HCT116 (cell line): ENCODE measurements around the gene NME9. TPM values are rescaled to one million over a fixed set of nuclear protein-coding genes. Genes with fewer than 3 reads are reported as not detected.

Experiments
- ATAC-seq: fragments of 200-7000 bp; cut with Tn5 transposase; 2 replicates; pipeline ENCODE4 v1.9.1; 2020; ENCODE audit warnings: mild to moderate bottlenecking, moderate library complexity
- BruUV-seq: library from RNA; stranded (reverse); fragments of 400-500 nt; replicated peaks from 2 replicates; lab custom pipeline; 2021; lab: Mats Ljungman, UMichigan
- CTCF ChIA-PET: fragments of 300-600 bp; sonication (Branson Sonifier 250); formaldehyde crosslinking; loops from one replicate; lab custom pipeline; 2021; ENCODE audit warnings: antibody characterized with exemption; lab: Charles Lee
- POLR2A ChIA-PET: fragments of 300-600, 350-600 bp; sonication (Branson Sonifier 250); formaldehyde crosslinking; loops from one replicate; lab custom pipeline; 2021; ENCODE audit warnings: antibody characterized with exemption; lab: Charles Lee
- RAD21 ChIA-PET, 2 experiments: fragments of 300-600 bp; sonication (Branson Sonifier 250); formaldehyde crosslinking; loops; one replicate each; lab custom pipeline; 2023; ENCODE audit warnings: low total read pairs in 2 of 2; ENCODE audit not compliant: uncharacterized antibody in 2 of 2, unreplicated experiment in 2 of 2, low non-redundant PET in 1 of 2; lab: Charles Lee
- DNase-seq: peaks from one replicate; pipeline ENCODE4 v3.0.0-alpha.2; 2010; ENCODE audit warnings: low read depth, low spot score
- H2AFZ ChIP-seq: fragments of 200-600 bp; shearing (Covaris generic), sonication (generic); 2 replicates; pipeline ENCODE4 v1.6.1; 2017; ENCODE audit warnings: low read depth, mixed run types, mixed read lengths, antibody characterized with exemption, low read length; ENCODE audit not compliant: poor library complexity, severe bottlenecking
- H3K27ac ChIP-seq: 2 replicates; pipeline ENCODE4 v1.5.1; 2012; ENCODE audit warnings: low read depth, low read length
- H3K27me3 ChIP-seq: fragments of 200-600 bp; sonication (generic); 2 replicates; pipeline ENCODE4 v1.6.1; 2016; ENCODE audit warnings: mixed run types, low read length, mixed read lengths; ENCODE audit not compliant: insufficient read depth
- H3K36me3 ChIP-seq, 2 experiments: fragments of 200-500 bp in 1 of 2; fragments of 200-600 bp in 1 of 2; sonication (Bioruptor generic) in 1 of 2; sonication (generic) in 1 of 2; 2 replicates each; pipeline versions ENCODE4 v1.5.1 to v1.6.1; 2014 to 2016; ENCODE audit warnings: low read length in 2 of 2, inconsistent platforms in 1 of 2, mixed read lengths in 1 of 2, mixed run types in 1 of 2; ENCODE audit not compliant: insufficient read depth in 2 of 2, control insufficient read depth in 1 of 2
- H3K4me1 ChIP-seq, 2 experiments: fragments of 200-600 bp in 1 of 2; sonication (generic) in 1 of 2; 2 replicates each; pipeline versions ENCODE4 v1.5.1 to v1.6.1; 2012 to 2017; ENCODE audit warnings: low read length in 2 of 2, inconsistent platforms in 1 of 2, mild to moderate bottlenecking in 1 of 2, mixed read lengths in 1 of 2, mixed run types in 1 of 2, moderate library complexity in 1 of 2; ENCODE audit not compliant: insufficient read depth in 2 of 2, control insufficient read depth in 1 of 2
- H3K4me2 ChIP-seq: fragments of 200-600 bp; sonication (generic); 2 replicates; pipeline ENCODE4 v1.6.1; 2017; ENCODE audit warnings: mixed run types, low read length, mixed read lengths
- H3K4me3 ChIP-seq, 2 experiments: fragments of 200-600 bp in 1 of 2; sonication (generic) in 1 of 2; replicated peaks in 1 of 2; 2 replicates each; pipeline ENCODE4 v1.5.1; 2011 to 2016; ENCODE audit warnings: low read length in 2 of 2, control low read depth in 1 of 2, low read depth in 1 of 2, mild to moderate bottlenecking in 1 of 2, mixed read lengths in 1 of 2, mixed run types in 1 of 2
- H3K79me2 ChIP-seq: fragments of 200-600 bp; sonication (generic); 2 replicates; pipeline ENCODE4 v1.6.1; 2017; ENCODE audit warnings: mild to moderate bottlenecking, mixed run types, low read length, moderate library complexity, mixed read lengths; ENCODE audit not compliant: insufficient read depth
- H3K9ac ChIP-seq: fragments of 200-600 bp; sonication (generic); 2 replicates; pipeline ENCODE4 v1.6.1; 2016; ENCODE audit warnings: low read length, mixed read lengths
- H3K9me2 ChIP-seq: fragments of 200-600 bp; sonication (generic), shearing (Covaris generic); 2 replicates; pipeline ENCODE4 v1.6.1; 2017; ENCODE audit warnings: mixed run types, mild to moderate bottlenecking, moderate library complexity; ENCODE audit not compliant: insufficient read depth
- H3K9me3 ChIP-seq, 2 experiments: fragments of 200-500 bp in 1 of 2; fragments of 200-600 bp in 1 of 2; sonication (Bioruptor generic) in 1 of 2; sonication (generic) in 1 of 2; 2 replicates each; pipeline ENCODE4 v1.6.1; 2014 to 2017; ENCODE audit warnings: low read length in 2 of 2, mixed read lengths in 2 of 2, inconsistent platforms in 1 of 2, low read depth in 1 of 2, mild to moderate bottlenecking in 1 of 2, mixed run types in 1 of 2, moderate library complexity in 1 of 2; ENCODE audit not compliant: control insufficient read depth in 1 of 2, insufficient read depth in 1 of 2
- H4K20me1 ChIP-seq: fragments of 200-600 bp; sonication (generic), shearing (Covaris generic); 2 replicates; pipeline ENCODE4 v1.6.1; 2017; ENCODE audit warnings: mixed run types, mild to moderate bottlenecking, moderate library complexity; ENCODE audit not compliant: insufficient read depth
- EGR1 ChIP-seq: IDR thresholded peaks from 2 replicates; pipeline ENCODE4 v1.6.1; 2012; ENCODE audit warnings: low read depth
- FOSL1 ChIP-seq: IDR thresholded peaks from 2 replicates; pipeline ENCODE4 v1.6.1; 2012; ENCODE audit warnings: low read depth
- POLR2AphosphoS5 ChIP-seq: IDR thresholded peaks from 2 replicates; pipeline ENCODE4 v1.6.1; 2011; ENCODE audit warnings: mild to moderate bottlenecking, low read depth, low read length, moderate library complexity
- RAD21 ChIP-seq: IDR thresholded peaks from 2 replicates; pipeline ENCODE4 v1.6.1; 2012; ENCODE audit warnings: low read depth, mild to moderate bottlenecking
- TCF7L2 ChIP-seq: IDR thresholded peaks from 2 replicates; pipeline ENCODE4 v1.7.0; 2011; ENCODE audit warnings: borderline replicate concordance, inconsistent platforms; ENCODE audit not compliant: insufficient read depth, insufficient read length; ENCODE audit errors: extremely low read depth
- ZFX ChIP-seq: fragments of 450-650 bp; IDR thresholded peaks from 2 replicates; pipeline ENCODE4 v1.6.1; 2017
- intact Hi-C: fragments of 100-400 bp; cut with micrococcal nuclease; formaldehyde crosslinking; loops from 2 replicates; pipeline ENCODE4 v1.10.0; 2022
- total RNA-seq: library from RNA; stranded (reverse); gene quantifications from one replicate; pipeline ENCODE4 v1.2.1, GENCODE V29; 2021; ENCODE audit not compliant: unreplicated experiment
- TF ChIP-seq, protein P1 (sequence below): IDR thresholded peaks from 2 replicates; pipeline ENCODE4 v1.6.1; 2012
- TF ChIP-seq, protein P2 (sequence below): IDR thresholded peaks from 2 replicates; pipeline ENCODE4 v1.6.1; 2012
- TF ChIP-seq, protein P3 (sequence below): IDR thresholded peaks from 2 replicates; pipeline ENCODE4 v1.6.1; 2012; ENCODE audit warnings: low read depth
- TF ChIP-seq, protein P4 (sequence below), 3 experiments: fragments of 200-600 bp in 1 of 3; sonication (generic) in 1 of 3; IDR thresholded peaks in 2 of 3; conservative IDR thresholded peaks in 1 of 3; 2 replicates each; pipeline ENCODE4 v1.5.1; 2012 to 2017; ENCODE audit warnings: low read depth in 2 of 3, low read length in 2 of 3, antibody characterized with exemption in 1 of 3, borderline replicate concordance in 1 of 3, control low read depth in 1 of 3, mild to moderate bottlenecking in 1 of 3, mixed read lengths in 1 of 3, mixed run types in 1 of 3, moderate library complexity in 1 of 3; ENCODE audit not compliant: insufficient read depth in 1 of 3

Gene NME9
- total RNA-seq, 1 experiment from 2014 or later: 0.79 TPM

DNA sequence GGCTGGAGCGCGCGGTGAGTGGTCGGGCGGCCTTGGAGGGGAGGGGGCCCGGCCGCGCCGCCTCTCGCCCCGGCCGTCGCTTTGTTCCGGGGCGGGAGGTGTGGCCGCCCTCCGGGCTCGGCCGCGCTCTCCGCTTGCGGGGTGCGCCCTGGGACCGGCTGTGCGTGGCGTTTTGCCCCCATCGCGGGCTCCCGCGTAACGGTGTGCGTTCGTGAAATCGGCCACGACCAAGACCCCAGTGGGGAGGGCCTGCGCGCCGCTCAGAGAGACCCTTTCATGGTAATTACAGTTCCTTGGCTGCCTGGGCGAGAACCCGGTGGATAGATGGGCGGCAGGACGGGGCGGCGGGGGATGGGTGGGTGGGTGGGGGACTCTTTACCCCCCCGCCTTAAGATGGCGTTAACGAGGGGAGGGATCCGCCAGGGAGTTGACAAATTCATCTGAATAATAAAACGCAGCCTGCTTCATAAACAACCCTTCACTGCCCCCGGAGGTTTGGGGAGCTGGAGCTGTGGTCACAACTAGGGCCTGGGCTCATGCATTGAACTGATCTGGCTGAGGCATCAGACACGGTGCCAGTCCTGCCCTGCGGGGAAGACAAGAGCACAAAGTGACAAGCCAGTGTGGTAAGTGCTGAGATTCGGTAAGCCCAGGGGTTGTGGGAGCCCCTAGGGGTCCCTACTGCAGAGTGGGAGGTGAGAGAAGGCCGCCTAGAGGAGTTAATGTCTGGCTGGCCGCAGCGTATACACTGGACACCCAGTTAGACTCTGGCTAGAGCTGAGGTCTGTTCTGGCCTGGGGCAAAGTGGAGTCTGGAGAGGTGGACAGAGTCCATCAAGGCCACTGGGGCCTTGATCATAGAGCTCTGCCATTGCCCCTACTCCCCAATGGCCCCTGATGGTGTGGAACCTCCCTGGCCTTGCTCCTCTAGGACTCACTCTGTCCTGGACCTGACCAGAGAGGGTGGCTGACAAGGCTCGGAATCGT, 19.4 kb upstream of the NME9 start (continued):
- TF ChIP-seq EGR1: no peak
- TF ChIP-seq, protein P1, sequence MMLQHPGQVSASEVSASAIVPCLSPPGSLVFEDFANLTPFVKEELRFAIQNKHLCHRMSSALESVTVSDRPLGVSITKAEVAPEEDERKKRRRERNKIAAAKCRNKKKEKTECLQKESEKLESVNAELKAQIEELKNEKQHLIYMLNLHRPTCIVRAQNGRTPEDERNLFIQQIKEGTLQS: no peak

DNA sequence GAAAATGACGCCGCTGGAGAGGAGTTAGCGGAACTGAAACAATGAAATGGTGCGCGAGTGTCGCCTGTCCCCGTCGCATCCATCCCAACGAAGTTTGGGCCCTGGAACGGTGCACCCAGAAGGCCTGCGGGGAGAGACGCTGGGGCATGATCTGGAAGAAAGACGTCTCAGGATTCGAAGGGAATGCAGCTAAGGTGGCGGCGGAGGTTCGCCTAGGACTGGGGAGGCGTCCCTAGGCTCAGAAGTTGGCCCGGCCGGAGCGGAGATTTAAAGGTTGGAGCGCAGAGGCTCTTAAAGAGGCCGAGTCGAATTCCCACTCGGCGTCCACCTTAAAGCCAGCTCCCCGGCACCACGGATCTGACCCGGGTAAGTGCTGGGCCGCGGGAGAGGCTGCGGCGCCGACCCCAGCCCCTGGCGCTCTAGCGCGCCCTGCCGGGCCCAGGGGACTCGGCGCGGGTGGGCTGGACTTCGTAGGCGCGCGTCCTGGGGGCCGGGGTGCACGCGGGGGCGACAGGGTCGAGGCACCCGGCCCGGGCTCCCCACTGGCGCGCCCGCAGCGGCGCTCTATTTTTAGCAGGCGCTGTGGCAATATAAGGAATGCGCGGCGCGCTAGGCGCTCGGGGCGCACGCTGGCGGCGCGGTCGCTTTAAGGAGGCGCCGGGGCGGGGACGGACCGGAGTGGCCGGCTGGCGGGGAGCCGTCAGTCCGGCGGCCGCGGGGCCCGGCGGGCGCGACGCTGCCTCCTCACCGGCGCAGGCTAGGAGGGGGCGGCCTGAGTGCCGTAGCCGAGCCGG, 18.5 kb upstream of the NME9 start, which contains the start of gene MRAS:
Gene MRAS, plus strand, starts transcription at position 620 of the 794 bp plus-strand sequence. CDS start 24,305 bp downstream, outside the sequence.
- Histone ChIP-seq H3K9me3 (no peaks in the 10 kb centered on the region), H3K36me3 (no peaks in the 10 kb centered on the region), H3K27ac (peak within 1 kb of the TSS; percentile 65), H3K4me2 (peak within 1 kb of the TSS; percentile 98), H3K79me2 (no peaks in the 10 kb centered on the region), H3K27me3 (no peaks in the 10 kb centered on the region), H3K4me1 (peaks cover 3 to 16% of the 10 kb centered on the region in 2 experiments; a peak in 3 of 4 replicates), H3K9me2 (no peaks in the 10 kb centered on the region), H3K4me3 (peak within 1 kb of the TSS; percentile 64 to 69), H3K9ac (peak within 1 kb of the TSS; percentile 67), H2AFZ (peak within 1 kb of the TSS; percentile 98), H4K20me1 (no peaks in the 10 kb centered on the region)
- POLR2A ChIA-PET: interaction anchor here (0.7 kb wide), 1 partner anchor 20 kb away, joined by 3 read pairs; no protein-coding TSS in a partner anchor
- RAD21 ChIA-PET: no interaction called here
- DNase-seq (peak; percentile 57), ATAC-seq (peak; percentile 83)
- intact Hi-C loops: loop anchor here (5.0 kb wide), 1 partner anchor 161 kb away; the partner anchor contains the start of gene ARMC8
- BruUV-seq: no TSS peak
- TF ChIP-seq TCF7L2 (peak; percentile 63), POLR2AphosphoS5 (peak; percentile 46; the same call in 1 of the 2 replicates), RAD21 (peak; percentile 40), FOSL1 (no peak), EGR1 (peak; percentile 29; the same call in 1 of the 2 replicates), ZFX (peak; percentile 77)
- TF ChIP-seq, protein P2, sequence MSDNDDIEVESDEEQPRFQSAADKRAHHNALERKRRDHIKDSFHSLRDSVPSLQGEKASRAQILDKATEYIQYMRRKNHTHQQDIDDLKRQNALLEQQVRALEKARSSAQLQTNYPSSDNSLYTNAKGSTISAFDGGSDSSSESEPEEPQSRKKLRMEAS: peak; percentile 75
- TF ChIP-seq, protein P3, sequence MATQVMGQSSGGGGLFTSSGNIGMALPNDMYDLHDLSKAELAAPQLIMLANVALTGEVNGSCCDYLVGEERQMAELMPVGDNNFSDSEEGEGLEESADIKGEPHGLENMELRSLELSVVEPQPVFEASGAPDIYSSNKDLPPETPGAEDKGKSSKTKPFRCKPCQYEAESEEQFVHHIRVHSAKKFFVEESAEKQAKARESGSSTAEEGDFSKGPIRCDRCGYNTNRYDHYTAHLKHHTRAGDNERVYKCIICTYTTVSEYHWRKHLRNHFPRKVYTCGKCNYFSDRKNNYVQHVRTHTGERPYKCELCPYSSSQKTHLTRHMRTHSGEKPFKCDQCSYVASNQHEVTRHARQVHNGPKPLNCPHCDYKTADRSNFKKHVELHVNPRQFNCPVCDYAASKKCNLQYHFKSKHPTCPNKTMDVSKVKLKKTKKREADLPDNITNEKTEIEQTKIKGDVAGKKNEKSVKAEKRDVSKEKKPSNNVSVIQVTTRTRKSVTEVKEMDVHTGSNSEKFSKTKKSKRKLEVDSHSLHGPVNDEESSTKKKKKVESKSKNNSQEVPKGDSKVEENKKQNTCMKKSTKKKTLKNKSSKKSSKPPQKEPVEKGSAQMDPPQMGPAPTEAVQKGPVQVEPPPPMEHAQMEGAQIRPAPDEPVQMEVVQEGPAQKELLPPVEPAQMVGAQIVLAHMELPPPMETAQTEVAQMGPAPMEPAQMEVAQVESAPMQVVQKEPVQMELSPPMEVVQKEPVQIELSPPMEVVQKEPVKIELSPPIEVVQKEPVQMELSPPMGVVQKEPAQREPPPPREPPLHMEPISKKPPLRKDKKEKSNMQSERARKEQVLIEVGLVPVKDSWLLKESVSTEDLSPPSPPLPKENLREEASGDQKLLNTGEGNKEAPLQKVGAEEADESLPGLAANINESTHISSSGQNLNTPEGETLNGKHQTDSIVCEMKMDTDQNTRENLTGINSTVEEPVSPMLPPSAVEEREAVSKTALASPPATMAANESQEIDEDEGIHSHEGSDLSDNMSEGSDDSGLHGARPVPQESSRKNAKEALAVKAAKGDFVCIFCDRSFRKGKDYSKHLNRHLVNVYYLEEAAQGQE: no peak
- TF ChIP-seq, protein P4, sequence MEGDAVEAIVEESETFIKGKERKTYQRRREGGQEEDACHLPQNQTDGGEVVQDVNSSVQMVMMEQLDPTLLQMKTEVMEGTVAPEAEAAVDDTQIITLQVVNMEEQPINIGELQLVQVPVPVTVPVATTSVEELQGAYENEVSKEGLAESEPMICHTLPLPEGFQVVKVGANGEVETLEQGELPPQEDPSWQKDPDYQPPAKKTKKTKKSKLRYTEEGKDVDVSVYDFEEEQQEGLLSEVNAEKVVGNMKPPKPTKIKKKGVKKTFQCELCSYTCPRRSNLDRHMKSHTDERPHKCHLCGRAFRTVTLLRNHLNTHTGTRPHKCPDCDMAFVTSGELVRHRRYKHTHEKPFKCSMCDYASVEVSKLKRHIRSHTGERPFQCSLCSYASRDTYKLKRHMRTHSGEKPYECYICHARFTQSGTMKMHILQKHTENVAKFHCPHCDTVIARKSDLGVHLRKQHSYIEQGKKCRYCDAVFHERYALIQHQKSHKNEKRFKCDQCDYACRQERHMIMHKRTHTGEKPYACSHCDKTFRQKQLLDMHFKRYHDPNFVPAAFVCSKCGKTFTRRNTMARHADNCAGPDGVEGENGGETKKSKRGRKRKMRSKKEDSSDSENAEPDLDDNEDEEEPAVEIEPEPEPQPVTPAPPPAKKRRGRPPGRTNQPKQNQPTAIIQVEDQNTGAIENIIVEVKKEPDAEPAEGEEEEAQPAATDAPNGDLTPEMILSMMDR (IDR thresholded peaks at IDR 0.05 in 2 of 3, conservative IDR thresholded peaks at IDR 0.05 in 1 of 3; ENCODE audit: borderline replicate concordance in 1 of 3, insufficient read depth in 1 of 3, low read depth in 2 of 3, low read length in 2 of 3): peak; percentile 24 to 40 (median 30); a peak in 2 of 6 replicates
- CTCF ChIA-PET: interaction anchor here (2.1 kb wide), 1 partner anchor 20 kb away, joined by 5 read pairs; no protein-coding TSS in a partner anchor
